IPS-NIHi7 (cell line): ENCODE results near the gene GOLGB1.
A peak's percentile ranks its signal among the peaks of the same experiment; 100 is the strongest.
"Not testable (repeated sequence)": the region's sequence is repeated elsewhere in the genome, so short reads cannot be mapped to it uniquely, and the experiment has no call there.

Experiments used
- DNase-seq: peaks from one replicate; pipeline ENCODE4 v3.0.0; 2012; ENCODE audit warnings: mixed read lengths; ENCODE audit errors: extremely low spot score

The GOLGB1 gene

DNA sequence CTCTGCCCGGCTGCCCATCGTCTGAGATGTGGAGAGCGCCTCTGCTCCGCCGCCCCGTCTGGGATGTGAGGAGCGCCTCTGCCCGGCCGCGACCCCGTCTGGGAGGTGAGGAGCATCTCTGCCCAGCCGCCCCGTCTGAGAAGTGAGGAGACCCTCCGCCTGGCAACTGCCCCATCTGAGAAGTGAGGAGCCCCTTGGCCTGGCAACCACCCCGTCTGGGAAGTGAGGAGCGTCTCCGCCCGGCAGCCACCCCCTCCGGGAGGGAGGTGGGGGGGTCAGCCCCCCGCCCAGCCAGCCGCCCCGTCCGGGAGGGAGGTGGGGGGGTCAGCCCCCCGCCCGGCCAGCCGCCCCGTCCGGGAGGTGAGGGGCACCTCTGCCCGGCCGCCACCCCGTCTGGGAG is 60.8 kb downstream of the GOLGB1 start:
- not testable (repeated sequence) for DNase-seq

GRCh38 chr3:121681792-121682191 is 67.7 kb downstream of the GOLGB1 start:
- DNase-seq: no peak

- no peak for DNase-seq
Observed at GRCh38 chr3:121677141-121677540, 72.4 kb downstream of the GOLGB1 start.

DNA sequence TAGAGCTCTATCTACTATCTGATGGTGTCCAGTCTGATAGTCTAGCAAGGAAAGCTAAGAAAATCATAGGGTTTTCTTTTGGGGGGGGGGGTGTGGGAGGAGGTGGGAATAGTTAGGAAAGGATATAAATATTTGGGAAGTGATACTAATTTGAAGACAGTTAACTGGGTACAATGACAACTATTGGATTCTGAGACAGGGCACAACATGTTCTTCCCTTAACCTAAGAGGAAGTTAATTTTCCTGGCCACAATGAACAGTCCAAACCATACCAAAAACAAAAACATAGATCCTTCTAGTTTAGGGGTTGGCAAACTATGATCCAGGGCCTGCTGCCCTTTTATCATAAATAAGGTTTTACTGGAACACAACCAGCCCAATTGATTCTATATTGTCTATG is 78.9 kb downstream of the GOLGB1 start:
- no peak for DNase-seq

- DNase-seq: no peak
Observed at GRCh38 chr3:121667333-121667732, 82.2 kb downstream of the GOLGB1 start.

GRCh38 chr3:121665488-121665887 is 84.1 kb downstream of the GOLGB1 start:
- DNase-seq: no peak

GRCh38 chr3:121663171-121663847 is 86.2 kb downstream of the GOLGB1 start:
- peak; percentile 6 for DNase-seq

DNA sequence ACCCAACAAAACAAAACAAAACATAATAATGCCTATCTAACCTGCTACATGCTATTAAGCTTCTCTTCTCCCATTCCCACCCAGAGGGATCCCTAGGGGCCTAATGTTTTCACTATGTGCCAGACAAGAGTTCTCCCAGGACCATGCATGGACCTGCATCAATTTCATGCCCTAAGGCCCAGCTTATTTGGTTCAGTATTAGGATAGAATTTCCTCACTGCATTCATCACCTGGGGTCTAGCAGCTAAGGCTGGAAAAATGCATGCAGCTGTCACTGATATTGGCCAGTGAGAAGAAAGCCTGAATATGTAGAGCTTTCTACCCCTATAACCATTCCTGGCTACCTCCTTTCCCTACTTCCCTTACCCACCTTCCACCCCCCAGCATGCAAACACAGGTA is 86.8 kb downstream of the GOLGB1 start:
- no peak for DNase-seq

- DNase-seq: peak; percentile 7
Observed at GRCh38 chr3:121661376-121661775, 88.2 kb downstream of the GOLGB1 start.

DNA sequence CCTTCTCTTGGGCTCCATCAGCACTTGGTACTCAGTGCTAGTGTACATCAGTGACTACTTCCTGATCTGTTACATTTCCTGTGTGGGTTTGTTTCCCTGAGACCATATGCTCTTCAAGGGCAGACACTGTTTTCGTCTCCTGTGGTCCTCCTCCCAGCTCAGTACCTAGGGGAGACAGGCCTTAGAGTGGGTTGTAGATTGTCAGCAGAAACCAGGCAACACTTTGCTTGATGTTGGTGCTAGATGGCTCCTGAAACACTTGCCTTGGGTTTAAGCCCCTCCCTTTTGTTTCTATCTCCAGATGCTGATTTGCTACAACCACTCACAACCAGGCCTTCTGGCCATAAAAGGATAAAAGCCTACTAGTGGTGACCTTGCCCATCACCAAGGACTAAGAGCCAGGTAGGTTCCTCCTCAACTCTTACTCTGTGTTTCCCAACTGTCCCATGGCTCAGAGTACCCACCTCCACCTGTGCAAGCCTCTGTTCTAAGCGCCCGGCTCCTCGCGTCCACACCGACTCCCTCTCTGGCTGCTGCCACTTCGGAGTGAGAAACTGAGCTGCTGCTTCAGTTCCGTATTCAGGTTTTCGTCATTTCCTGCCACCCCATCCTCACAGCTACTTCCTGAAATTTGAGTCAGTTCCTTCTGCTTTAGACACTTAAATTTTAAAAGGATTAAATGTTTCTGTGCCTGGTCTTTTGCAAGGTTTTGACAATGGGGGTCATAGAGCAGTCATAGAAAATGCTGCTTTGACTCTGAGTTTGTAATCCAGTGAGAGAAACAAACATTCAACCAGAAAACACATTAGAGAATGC is 89.0 kb downstream of the GOLGB1 start, which contains the start of gene HCLS1:
TSS of gene HCLS1 (minus strand) at position 548 of the 816 bp plus-strand sequence. CDS start 2,556 bp downstream, outside the sequence.
- DNase-seq: peak; percentile 18

GRCh38 chr3:121659586-121659985 is 90.0 kb downstream of the GOLGB1 start:
- no peak for DNase-seq

GRCh38 chr3:121658716-121659435 is 90.7 kb downstream of the GOLGB1 start:
- DNase-seq: no peak

GRCh38 chr3:121654493-121655385 is 94.8 kb downstream of the GOLGB1 start:
- DNase-seq: no peak

DNA sequence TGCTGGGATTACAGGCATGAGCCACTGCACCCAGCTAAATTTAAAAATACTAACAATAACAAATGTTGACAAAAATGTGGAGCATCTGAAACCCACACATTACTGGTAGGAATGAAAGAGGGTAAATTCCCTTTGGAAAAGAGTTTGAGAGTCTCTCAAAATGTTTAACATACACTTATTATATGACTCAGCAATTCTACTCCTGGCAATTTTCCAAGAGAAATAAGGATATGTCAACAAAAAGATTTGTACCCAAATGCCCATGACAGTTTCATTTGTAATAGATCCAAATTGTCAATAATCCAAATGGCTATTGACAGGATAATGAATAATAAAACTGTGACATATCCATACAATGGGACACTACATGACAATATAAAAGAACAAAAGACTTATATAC is 97.9 kb downstream of the GOLGB1 start:
- DNase-seq: no peak

GRCh38 chr3:121649645-121650044 is 99.9 kb downstream of the GOLGB1 start:
- DNase-seq: no peak

GRCh38 chr3:121648219-121648958 is 101.2 kb downstream of the GOLGB1 start:
- DNase-seq: no peak

- DNase-seq: no peak
Observed at GRCh38 chr3:121645054-121645453, 104.5 kb downstream of the GOLGB1 start.

DNA sequence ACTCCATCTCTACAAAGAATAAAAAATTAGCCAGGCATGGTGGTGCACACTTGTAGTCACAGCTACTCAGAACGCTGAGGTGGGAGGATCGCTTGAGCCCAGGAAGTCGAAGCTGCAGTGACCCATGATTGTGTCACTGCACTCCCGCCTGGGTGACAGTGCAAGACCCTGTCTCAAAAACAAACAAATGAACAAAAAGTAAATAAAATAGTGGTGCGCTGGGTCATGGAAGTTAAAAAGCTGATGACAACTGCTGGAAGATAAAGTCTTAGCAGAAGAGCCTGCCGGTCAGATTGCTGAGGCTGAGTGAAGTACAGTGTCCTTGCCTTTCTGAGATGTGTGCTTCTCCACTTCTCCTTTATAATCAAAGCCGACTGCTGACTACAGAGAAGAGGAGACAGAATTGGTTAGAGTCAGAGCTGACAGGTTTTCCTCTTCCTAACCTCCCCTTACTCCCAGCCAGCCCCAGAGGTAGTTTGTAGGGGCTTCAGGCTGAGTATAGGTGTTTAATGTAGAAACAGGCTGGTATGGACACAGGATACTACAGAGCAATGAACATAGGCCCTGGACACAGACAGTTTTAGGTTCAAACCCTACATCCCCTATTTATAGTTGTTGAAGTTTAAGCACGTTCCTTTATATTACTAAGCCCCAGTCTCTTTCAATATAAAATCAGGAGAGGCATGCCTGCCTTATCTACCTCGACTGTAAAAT is 106.8 kb downstream of the GOLGB1 start:
- DNase-seq: no peak

DNA sequence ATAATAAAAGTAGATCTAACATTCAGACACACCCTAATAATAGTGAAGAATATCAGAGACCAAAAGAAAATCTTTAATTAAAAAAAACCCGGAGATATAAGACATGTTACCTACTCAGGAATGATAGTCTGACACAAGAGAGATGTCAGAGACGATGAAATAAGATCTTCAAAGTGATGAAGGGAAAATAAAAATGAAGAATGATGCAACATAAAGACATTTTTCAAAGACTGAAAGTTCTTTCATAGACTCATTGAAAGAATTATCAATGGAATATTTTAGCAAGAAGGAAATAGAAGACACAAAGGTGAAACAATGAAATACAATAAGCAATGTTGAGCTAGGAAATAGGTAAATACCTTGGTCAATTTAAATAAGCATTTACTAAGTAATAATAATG is 108.4 kb downstream of the GOLGB1 start:
- DNase-seq: no peak

DNA sequence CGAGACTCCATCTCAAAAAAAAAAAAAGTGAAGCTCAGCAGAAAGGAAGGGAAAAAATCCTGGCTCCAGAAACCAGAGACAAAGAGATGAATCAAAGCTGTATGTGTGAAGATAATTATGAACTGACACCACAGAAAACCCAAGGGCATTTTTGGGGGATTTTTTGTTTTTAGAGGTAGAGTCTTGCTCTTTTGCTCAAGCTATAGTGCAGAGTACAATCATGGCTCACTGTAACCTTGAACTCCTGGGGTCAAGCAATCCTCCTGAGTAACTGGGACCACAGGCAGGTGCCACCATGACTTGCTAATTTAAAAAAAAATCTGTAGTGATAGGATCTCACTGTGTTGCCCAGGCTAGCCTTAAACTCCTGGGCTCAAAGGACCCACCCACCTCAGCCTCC is 111.6 kb downstream of the GOLGB1 start:
- DNase-seq: no peak
